GM12878 (cell line): ENCODE results near the gene CTNNA2. TPM values are rescaled to one million over a fixed set of nuclear protein-coding genes. Genes with fewer than 3 reads are reported as not detected.

Experiments
- ATAC-seq: fragments of 200-7000 bp; cut with Tn5 transposase; 3 replicates; pipeline ENCODE4 v1.9.1; 2020; ENCODE audit warnings: mild to moderate bottlenecking, moderate library complexity
- BruUV-seq: library from RNA; stranded (reverse); fragments of 400-500 nt; replicated peaks from 2 replicates; lab custom pipeline; 2021; lab: Mats Ljungman, UMichigan
- CTCF ChIA-PET: fragments of 300-600 bp; sonication (Branson Sonifier 250); formaldehyde crosslinking; extraction: SDS; loops from one replicate; lab custom pipeline; 2021; ENCODE audit warnings: inconsistent platforms; lab: Yijun Ruan, JAX
- POLR2A ChIA-PET: fragments of 350-600 bp; formaldehyde crosslinking; extraction: SDS; loops from one replicate; lab custom pipeline; 2021; ENCODE audit warnings: inconsistent platforms; lab: Charles Lee
- RAD21 ChIA-PET: fragments of 300-600 bp; sonication (Branson Sonifier 250); formaldehyde crosslinking; loops from one replicate; lab custom pipeline; 2023; ENCODE audit warnings: antibody characterized with exemption; ENCODE audit not compliant: unreplicated experiment; lab: Charles Lee
- SMC1A ChIA-PET: fragments of 300-600 bp; sonication (Branson Sonifier 250); formaldehyde crosslinking; loops from one replicate; lab custom pipeline; 2023; ENCODE audit not compliant: unreplicated experiment, uncharacterized antibody; lab: Charles Lee
- DNase-seq: peaks from one replicate; pipeline ENCODE4 v3.0.0-alpha.2; 2011; ENCODE audit warnings: low read depth, low spot score
- FAIRE-seq: peaks from 3 replicates; lab custom pipeline; 2011; peaks lifted over from hg19 to GRCh38; lab: Jason Lieb, UNC
- H2AFZ ChIP-seq: 2 replicates; pipeline ENCODE4 v1.6.0; 2011; ENCODE audit warnings: low read depth, low read length, control low read depth; ENCODE audit not compliant: control insufficient read depth
- H3K27ac ChIP-seq: 2 replicates; pipeline ENCODE4 v1.5.1; 2011; ENCODE audit warnings: control low read depth; ENCODE audit not compliant: control insufficient read depth, insufficient read depth
- H3K27me3 ChIP-seq, 2 experiments: replicated peaks in 1 of 2; 2 replicates each; pipeline versions ENCODE4 v1.6.0 to v1.6.1; 2011; ENCODE audit warnings: low read length in 1 of 2; ENCODE audit not compliant: control insufficient read depth in 2 of 2, insufficient read depth in 2 of 2
- H3K36me3 ChIP-seq, 2 experiments: 2 replicates each; pipeline ENCODE4 v1.5.1; 2011; ENCODE audit warnings: low read length in 1 of 2; ENCODE audit not compliant: control insufficient read depth in 2 of 2, insufficient read depth in 2 of 2
- H3K4me1 ChIP-seq: 2 replicates; pipeline ENCODE4 v1.6.1; 2011; ENCODE audit warnings: mild to moderate bottlenecking, low read length, moderate library complexity, mixed read lengths; ENCODE audit not compliant: control insufficient read depth, insufficient read depth
- H3K4me2 ChIP-seq: 2 replicates; pipeline ENCODE4 v1.6.0; 2011; ENCODE audit warnings: control low read depth; ENCODE audit not compliant: control insufficient read depth, insufficient read depth
- H3K4me3 ChIP-seq: fragments of 200-600 bp; sonication (generic); 2 replicates; pipeline ENCODE4 v1.5.1; 2016
- H3K79me2 ChIP-seq: 2 replicates; pipeline ENCODE4 v1.6.0; 2011; ENCODE audit warnings: low read length; ENCODE audit not compliant: control insufficient read depth, insufficient read depth
- H3K9ac ChIP-seq: 2 replicates; pipeline ENCODE4 v1.8.0; 2011; ENCODE audit warnings: low read length, control low read depth, mixed read lengths; ENCODE audit not compliant: control insufficient read depth, insufficient read depth
- H3K9me3 ChIP-seq: replicated peaks from 3 replicates; pipeline ENCODE4 v1.5.1; 2011; ENCODE audit warnings: mild to moderate bottlenecking, low read length; ENCODE audit not compliant: control insufficient read depth, insufficient read depth
- H4K20me1 ChIP-seq: 2 replicates; pipeline ENCODE4 v1.6.0; 2011; ENCODE audit not compliant: control insufficient read depth, insufficient read depth
- CBX5 ChIP-seq: sonication (generic); IDR thresholded peaks from 2 replicates; pipeline ENCODE4 v1.6.1; 2016; ENCODE audit warnings: low read depth, moderate library complexity, mild to moderate bottlenecking, inconsistent platforms
- IKZF2 ChIP-seq, 2 experiments: fragments of 450-650 bp; IDR thresholded peaks; 2 replicates each; pipeline ENCODE4 v1.6.1; 2017; ENCODE audit warnings: mild to moderate bottlenecking in 2 of 2, moderate library complexity in 2 of 2
- IRF4 ChIP-seq: IDR thresholded peaks from 2 replicates; pipeline ENCODE4 v1.6.1; 2011; ENCODE audit warnings: low read depth, low read length
- NFIC ChIP-seq: IDR thresholded peaks from 2 replicates; pipeline ENCODE4 v1.6.1; 2012; ENCODE audit warnings: low read depth, mild to moderate bottlenecking, inconsistent platforms, low read length, moderate library complexity
- NFYB ChIP-seq: IDR thresholded peaks from 2 replicates; pipeline ENCODE4 v1.6.1; 2011; ENCODE audit warnings: low read depth, mild to moderate bottlenecking, low read length, improper control_type of control experiment, moderate library complexity; ENCODE audit not compliant: insufficient read depth
- NR2C2 ChIP-seq: IDR thresholded peaks from 2 replicates; pipeline ENCODE4 v1.6.1; 2011; ENCODE audit warnings: borderline replicate concordance, low read depth; ENCODE audit not compliant: control insufficient read depth, insufficient read length
- NR2F1 ChIP-seq: fragments of 450-650 bp; conservative IDR thresholded peaks from 2 replicates; pipeline ENCODE4 v1.6.1; 2017; ENCODE audit warnings: mild to moderate bottlenecking
- PAX5 ChIP-seq: IDR thresholded peaks from 2 replicates; pipeline ENCODE4 v1.6.1; 2011; ENCODE audit warnings: low read depth, low read length, borderline replicate concordance
- POU2F2 ChIP-seq: IDR thresholded peaks from 3 replicates; pipeline ENCODE4 v1.6.1; 2011; ENCODE audit warnings: low read depth, mild to moderate bottlenecking, low read length, borderline replicate concordance
- TCF12 ChIP-seq: IDR thresholded peaks from 2 replicates; pipeline ENCODE4 v1.6.1; 2011; ENCODE audit warnings: low read depth, mild to moderate bottlenecking, low read length
- YY1 ChIP-seq: IDR thresholded peaks from 2 replicates; pipeline ENCODE4 v1.6.1; 2011; ENCODE audit warnings: low read depth, mild to moderate bottlenecking, low read length
- ZNF24 ChIP-seq: fragments of 450-650 bp; IDR thresholded peaks from 2 replicates; pipeline ENCODE4 v1.6.1; 2017; ENCODE audit warnings: antibody characterized with exemption, mild to moderate bottlenecking
- ZNF622 ChIP-seq: fragments of 450-650 bp; IDR thresholded peaks from 2 replicates; pipeline ENCODE4 v1.6.1; 2017; ENCODE audit warnings: mild to moderate bottlenecking, inconsistent platforms
- WGBS: methylation state at CpG from one replicate; pipeline ENCODE4 v1.1.6; 2016; ENCODE audit warnings: low lambda C conversion rate; ENCODE audit not compliant: insufficient replicate concordance, insufficient coverage; ENCODE audit errors: missing lambda C conversion rate; 5-methylcytosine and 5-hydroxymethylcytosine counted together
- in situ Hi-C: fragments of 300-500 bp; cut with MboI; formaldehyde crosslinking; loops from 9 replicates; pipeline ENCODE4 v1.14.3; 2018; ENCODE audit warnings: mixed read lengths
- intact Hi-C: fragments of 100-400 bp; cut with micrococcal nuclease; formaldehyde crosslinking; loops from one replicate; pipeline ENCODE4 v1.14.2; 2022; ENCODE audit not compliant: unreplicated experiment
- polyA plus RNA-seq, 11 experiments: library from polyadenylated mRNA; depleted of rRNA in 4 of 11; unstranded in 6 of 11; stranded (reverse) in 5 of 11; fragments of >200 nt; fragmentation: Nextera tagmentation in 4 of 11; fragmentation: Illumina TruSeq in 1 of 11; extraction: Ambion mirVana in 4 of 11; extraction: Trizol in 1 of 11; gene quantifications; 1 replicate in 1 of 11; 2 replicates in 10 of 11; pipeline versions ENCODE4 v1.2.1 to v1.2.3, GENCODE V29; 2011 to 2016; ENCODE audit warnings: inconsistent platforms in 2 of 11, missing spikeins in 2 of 11, low read depth in 1 of 11
- total RNA-seq, 4 experiments: library from RNA; depleted of rRNA in 3 of 4; stranded (reverse); fragments of >200 nt in 3 of 4; fragmentation: Illumina TruSeq in 1 of 4; extraction: Trizol in 1 of 4; gene quantifications; 2 replicates each; pipeline versions ENCODE4 v1.2.1 to v1.2.3, GENCODE V29; 2013 to 2021
- TF ChIP-seq, protein P1 (sequence below): fragments of 450-650 bp; IDR thresholded peaks from 2 replicates; pipeline ENCODE4 v1.6.1; 2017; ENCODE audit warnings: mild to moderate bottlenecking
- TF ChIP-seq, protein P2 (sequence below): fragments of 450-650 bp; formaldehyde crosslinking; IDR thresholded peaks from 2 replicates; pipeline ENCODE4 v1.4.0; 2022; ENCODE audit warnings: mild to moderate bottlenecking, moderate library complexity
- TF ChIP-seq, protein P3 (sequence below): fragments of 450-650 bp; IDR thresholded peaks from 2 replicates; pipeline ENCODE4 v1.6.1; 2017; ENCODE audit warnings: borderline replicate concordance

Gene CTNNA2
- total and polyA plus RNA-seq, 10 of the 15 experiments (the other 5 are each of a cell fraction or from before 2014, with no cell fraction given) = 2.4 to 36.2 (median 6.6) TPM

DNA sequence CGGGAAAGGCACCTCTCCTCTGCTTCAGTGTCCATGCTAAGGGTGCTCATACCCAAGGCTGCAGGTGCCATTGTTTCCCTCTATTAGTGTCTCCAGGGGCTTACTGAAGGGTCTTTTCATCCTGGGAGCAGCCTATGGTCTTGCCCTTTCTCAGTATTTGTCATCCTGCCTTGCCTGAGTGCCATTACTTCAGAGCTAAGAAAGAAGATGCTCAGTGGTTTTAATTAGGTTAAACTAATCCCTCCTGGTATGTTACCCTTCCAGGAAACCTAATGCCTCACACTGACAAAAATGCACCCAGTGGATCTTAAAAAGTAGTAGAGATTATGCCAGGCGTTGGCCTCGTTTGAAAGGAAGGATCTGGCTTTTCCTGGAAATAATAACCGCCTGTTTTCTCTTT, 640.3 kb downstream of the CTNNA2 start:
- Histone ChIP-seq H2AFZ (no peak overlapping the region), H3K27ac (no peak overlapping the region), H3K4me2 (no peak overlapping the region), H3K27me3 (no peaks in the 10 kb centered on the region), H3K36me3 (no peaks in the 10 kb centered on the region), H3K4me1 (no peaks in the 10 kb centered on the region), H3K9me3 (no peaks in the 10 kb centered on the region), H3K4me3 (no peak overlapping the region), H3K79me2 (no peaks in the 10 kb centered on the region), H3K9ac (no peak overlapping the region), H4K20me1 (no peaks in the 10 kb centered on the region)
- ChIA-PET RAD21 (no interaction called here), CTCF (interaction anchor here (0.6 to 1.8 kb wide), 2 partner anchors 9 to 103 kb away, joined by 3 to 6 read pairs; no protein-coding TSS in a partner anchor), SMC1A (interaction anchor here (0.7 kb wide), 1 partner anchor 79 kb away, joined by 3 read pairs; no protein-coding TSS in a partner anchor), POLR2A (no interaction called here)
- FAIRE-seq (no peak), DNase-seq (no peak), ATAC-seq (no peak)
- intact Hi-C loops (no loop called here), in situ Hi-C loops (no loop called here)
- BruUV-seq = no TSS peak
- WGBS = 10% methylated on average over 4 of the region's 4 CpGs
- TF ChIP-seq, protein P1, sequence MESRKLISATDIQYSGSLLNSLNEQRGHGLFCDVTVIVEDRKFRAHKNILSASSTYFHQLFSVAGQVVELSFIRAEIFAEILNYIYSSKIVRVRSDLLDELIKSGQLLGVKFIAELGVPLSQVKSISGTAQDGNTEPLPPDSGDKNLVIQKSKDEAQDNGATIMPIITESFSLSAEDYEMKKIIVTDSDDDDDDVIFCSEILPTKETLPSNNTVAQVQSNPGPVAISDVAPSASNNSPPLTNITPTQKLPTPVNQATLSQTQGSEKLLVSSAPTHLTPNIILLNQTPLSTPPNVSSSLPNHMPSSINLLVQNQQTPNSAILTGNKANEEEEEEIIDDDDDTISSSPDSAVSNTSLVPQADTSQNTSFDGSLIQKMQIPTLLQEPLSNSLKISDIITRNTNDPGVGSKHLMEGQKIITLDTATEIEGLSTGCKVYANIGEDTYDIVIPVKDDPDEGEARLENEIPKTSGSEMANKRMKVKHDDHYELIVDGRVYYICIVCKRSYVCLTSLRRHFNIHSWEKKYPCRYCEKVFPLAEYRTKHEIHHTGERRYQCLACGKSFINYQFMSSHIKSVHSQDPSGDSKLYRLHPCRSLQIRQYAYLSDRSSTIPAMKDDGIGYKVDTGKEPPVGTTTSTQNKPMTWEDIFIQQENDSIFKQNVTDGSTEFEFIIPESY = no peak
- no peak for TF ChIP-seq CBX5
- TF ChIP-seq IKZF2 (IDR thresholded peaks at IDR 0.05) = no peak
- TF ChIP-seq, protein P2, sequence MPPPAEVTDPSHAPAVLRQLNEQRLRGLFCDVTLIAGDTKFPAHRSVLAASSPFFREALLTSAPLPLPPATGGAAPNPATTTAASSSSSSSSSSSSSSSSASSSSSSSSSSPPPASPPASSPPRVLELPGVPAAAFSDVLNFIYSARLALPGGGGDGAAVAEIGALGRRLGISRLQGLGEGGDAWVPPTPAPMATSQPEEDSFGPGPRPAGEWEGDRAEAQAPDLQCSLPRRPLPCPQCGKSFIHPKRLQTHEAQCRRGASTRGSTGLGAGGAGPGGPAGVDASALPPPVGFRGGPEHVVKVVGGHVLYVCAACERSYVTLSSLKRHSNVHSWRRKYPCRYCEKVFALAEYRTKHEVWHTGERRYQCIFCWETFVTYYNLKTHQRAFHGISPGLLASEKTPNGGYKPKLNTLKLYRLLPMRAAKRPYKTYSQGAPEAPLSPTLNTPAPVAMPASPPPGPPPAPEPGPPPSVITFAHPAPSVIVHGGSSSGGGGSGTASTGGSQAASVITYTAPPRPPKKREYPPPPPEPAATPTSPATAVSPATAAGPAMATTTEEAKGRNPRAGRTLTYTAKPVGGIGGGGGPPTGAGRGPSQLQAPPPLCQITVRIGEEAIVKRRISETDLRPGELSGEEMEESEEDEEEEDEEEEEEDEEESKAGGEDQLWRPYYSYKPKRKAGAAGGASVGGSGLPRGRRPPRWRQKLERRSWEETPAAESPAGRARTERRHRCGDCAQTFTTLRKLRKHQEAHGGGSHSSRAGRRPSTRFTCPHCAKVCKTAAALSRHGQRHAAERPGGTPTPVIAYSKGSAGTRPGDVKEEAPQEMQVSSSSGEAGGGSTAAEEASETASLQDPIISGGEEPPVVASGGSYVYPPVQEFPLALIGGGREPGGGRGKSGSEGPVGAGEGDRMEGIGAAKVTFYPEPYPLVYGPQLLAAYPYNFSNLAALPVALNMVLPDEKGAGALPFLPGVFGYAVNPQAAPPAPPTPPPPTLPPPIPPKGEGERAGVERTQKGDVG (CRISPR knock-in tag) = no peak
- TF ChIP-seq NR2F1 = no peak
- no peak for TF ChIP-seq NFYB
- TF ChIP-seq TCF12 = no peak
- no peak for TF ChIP-seq NFIC
- no peak for TF ChIP-seq PAX5
- no peak for TF ChIP-seq ZNF24
- TF ChIP-seq IRF4 = no peak
- TF ChIP-seq, protein P3, sequence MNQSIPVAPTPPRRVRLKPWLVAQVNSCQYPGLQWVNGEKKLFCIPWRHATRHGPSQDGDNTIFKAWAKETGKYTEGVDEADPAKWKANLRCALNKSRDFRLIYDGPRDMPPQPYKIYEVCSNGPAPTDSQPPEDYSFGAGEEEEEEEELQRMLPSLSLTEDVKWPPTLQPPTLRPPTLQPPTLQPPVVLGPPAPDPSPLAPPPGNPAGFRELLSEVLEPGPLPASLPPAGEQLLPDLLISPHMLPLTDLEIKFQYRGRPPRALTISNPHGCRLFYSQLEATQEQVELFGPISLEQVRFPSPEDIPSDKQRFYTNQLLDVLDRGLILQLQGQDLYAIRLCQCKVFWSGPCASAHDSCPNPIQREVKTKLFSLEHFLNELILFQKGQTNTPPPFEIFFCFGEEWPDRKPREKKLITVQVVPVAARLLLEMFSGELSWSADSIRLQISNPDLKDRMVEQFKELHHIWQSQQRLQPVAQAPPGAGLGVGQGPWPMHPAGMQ = no peak
- TF ChIP-seq POU2F2 = no peak
- no peak for TF ChIP-seq NR2C2
- TF ChIP-seq ZNF622 = no peak
- TF ChIP-seq YY1 = no peak
